NCI-H2107 treated with DMSO at 0.1 percent for 48 hours (cell line): Measurements from ENCODE around the gene CCL11.
"Not testable (repeated sequence)": the region's sequence is repeated elsewhere in the genome, so short reads cannot be mapped to it uniquely, and the experiment has no call there.

ENCODE experiments used
- DNase-seq: peaks from one replicate; lab custom pipeline; 2025; ENCODE audit not compliant: unreplicated experiment; lab: John Stamatoyannopoulos, UW

CCL11 gene

DNA sequence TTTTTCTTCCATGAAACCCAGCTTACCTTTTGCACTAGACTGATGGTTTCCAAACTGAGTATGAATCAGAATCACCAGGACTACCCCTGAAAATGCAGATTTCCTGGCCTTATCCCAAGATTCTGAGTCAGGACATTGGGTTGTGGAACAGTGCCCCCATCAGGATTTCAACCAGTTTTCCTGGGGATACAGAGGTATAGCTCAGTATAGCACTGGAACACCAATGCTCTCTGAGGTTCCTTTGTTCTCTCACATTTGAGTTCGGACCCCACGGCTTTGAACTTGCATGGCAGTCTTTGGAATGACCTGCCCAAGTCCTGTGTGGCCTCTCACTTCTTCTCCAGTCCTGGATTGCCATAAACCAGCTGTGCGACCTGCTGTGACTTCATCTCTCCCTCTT, 20.9 kb downstream of the CCL11 start:
- DNase-seq: no peak

DNA sequence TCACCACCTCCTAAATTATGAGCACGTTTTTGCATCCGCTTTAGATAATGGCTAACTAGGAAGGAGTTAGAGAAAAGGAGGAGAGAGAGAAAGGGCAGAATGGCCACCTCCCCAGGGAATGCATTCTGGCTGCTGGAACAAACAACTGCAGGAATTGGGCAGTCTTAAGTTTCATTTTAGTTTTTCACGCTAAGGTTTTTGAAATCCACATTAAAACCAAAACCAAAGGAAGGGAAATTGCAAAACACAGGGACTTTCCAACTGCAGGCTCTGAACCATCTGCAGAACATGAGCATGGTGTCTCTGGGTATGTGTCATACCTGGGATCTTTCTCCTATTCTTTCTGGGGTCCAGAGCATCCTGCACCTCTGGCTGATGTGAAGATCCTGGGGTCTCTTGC, 21.6 kb downstream of the CCL11 start:
- no peak for DNase-seq

DNA sequence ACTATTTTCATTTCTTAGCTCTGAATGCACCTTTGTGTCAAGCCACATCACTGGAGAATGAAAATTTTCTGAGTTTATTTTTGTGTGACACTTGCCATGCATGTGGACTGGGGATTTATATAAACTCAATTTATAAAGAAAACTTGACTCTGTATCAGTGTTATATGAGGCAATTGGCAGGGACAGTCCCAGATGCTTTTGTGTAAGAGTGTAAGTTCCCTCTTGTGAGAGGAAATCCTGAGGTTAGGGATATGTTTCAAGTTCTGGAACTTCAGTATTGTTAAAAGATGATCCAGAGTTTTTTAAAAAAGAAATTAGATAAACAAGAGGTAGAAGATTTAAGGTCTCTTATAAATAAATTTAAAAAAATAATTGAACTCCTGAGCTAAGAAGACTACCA, 22.8 kb downstream of the CCL11 start:
- no peak for DNase-seq

DNA sequence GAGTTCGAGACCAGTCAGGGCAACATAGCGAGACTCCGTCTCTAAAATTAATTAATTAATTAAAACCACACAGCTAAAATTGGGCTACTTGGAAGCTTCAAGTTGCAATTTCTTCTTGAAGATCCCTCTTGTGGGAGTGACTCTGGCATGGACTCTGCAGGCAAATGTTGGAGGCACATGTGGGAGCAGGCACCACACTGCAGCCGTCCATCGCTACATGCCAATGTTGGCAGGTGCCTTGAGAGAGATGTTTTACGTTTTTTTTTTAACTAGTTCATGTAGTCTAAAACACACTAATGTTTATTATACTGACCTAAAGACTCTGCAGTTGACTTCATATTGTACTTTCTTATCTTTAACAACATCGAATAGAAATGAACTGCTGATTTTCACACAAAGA, 25.7 kb downstream of the CCL11 start:
- DNase-seq: no peak

DNA sequence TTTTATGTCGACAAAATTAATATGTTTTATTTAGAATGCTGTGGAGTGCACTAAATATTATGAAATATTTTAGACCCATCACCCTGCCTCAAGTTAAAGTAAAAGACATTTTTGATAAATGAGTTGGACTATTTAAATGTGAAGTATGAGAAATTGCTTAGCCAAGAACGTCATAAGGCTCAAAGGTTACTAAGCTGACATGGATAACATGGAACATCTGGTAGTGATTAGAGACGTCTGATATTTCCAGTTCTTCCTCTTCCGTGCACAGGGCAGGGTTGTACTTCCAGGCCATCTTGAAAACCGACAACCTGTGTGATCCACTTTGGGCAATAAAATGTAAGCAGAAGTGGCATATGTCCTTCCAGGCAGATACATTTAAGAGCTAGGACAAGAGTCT, 26.5 kb downstream of the CCL11 start:
- no peak for DNase-seq

DNA sequence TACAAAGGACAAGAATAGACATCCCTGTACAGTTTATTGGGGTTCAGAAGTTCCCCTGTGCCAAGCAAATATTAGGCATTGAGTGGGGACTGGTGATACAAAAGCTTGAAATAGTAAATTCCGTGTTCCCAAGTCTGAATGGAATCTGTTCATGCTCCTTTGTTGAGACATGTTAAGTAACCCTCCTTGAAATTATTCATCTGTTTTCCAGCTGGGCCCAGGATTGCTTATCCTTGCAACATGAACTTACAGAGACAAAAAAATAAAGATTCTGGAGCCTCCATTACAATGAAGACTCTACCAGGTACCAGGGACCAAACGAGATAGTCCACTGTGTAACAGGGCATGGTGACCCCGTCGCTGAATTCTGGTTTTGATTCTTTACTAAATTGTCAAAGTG, 27.6 kb downstream of the CCL11 start:
- DNase-seq: no peak

DNA sequence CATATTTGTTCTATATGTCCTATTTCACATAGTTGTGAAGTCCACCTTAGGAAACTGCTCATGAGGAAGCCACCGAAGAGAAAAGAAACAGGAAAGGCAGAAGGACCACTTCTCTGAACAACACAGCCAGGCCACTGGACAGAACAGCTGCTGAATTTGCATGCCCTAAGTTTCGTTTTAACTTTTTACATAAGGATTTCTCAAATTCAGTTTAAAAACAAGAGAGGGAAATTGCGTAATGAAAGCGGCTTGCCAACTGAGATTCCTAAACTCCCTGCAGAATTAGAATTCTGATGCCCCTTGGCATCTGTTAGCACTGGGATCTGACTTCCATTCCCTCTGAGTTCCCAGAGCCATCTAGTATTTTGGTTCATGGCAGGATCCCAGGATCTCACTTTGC, 28.7 kb downstream of the CCL11 start:
- no peak for DNase-seq

DNA sequence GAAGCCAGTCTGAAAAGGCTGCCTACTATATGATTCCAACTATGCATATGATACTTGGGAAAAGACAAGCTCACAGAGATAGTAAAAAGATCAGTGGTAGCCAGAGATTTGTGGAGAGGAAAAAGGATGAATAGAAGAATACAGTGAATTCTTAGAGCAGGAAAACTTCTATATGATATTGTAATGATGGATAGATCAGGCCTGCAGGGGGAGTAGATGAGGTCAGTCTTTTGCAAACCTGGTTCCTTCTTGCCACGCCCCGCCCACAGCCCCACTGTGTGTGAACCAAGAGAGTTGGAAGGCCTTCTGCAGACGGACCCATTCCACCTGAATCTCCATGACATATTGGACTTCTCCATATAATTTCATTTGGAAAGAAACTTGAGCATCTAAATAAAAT, 32.9 kb downstream of the CCL11 start:
- DNase-seq: no peak

DNA sequence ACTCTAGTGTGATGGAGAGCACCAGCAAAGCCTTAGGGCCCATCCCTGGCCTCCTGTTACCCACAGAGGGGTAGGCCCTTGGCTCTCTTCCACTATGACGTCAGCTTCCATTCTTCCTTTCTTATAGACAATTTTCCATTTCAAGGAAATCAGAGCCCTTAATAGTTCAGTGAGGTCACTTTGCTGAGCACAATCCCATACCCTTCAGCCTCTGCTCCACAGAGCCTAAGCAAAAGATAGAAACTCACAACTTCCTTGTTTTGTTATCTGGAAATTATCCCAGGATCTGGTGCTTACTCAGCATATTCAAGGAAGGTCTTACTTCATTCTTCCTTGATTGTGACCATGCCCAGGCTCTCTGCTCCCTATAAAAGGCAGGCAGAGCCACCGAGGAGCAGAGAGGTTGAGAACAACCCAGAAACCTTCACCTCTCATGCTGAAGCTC, 33.5 kb downstream of the CCL11 start, which contains the start of gene CCL8:
Gene CCL8 (plus strand): TSS at position 397 of the 445 bp plus-strand sequence. CDS start 67 bp downstream, outside the sequence.
- DNase-seq: no peak

DNA sequence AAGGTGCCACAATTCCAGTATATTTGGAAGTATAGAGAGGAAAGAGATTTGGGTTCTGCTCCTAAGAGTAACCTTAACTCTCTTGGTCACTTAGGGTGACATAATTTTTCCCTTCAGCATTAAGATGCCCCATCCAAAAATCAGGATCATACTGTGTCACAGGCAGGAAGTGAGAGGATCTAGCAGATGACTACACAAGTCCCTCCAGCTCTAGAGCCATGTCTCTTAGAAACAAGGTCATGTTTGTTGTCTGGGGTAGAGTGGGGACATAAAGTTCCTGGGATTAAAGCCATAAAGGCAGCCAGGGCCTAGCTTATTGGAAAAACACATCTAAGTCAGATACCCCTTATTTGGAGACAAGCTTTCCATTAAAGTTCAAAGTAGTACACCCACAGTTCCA, 36.4 kb downstream of the CCL11 start:
- DNase-seq: no peak

DNA sequence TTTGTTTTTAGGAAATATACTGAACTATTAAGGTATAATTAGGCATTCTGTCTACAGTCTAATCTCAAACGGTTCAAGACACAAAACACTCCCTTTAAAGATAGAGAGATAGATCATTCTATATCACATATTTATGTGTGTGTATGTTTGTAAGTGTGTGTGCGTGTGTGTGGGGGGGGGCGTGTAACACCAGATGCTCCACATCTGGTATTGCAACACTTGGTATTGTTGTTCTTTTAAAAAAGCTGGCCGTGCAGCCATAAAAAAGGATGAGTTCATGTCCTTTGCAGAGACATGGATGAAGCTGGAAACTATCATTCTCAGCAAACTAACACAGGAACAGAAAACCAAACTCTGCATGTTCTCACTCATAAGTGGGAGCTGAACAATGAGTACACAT, 42.0 kb downstream of the CCL11 start:
- not testable (repeated sequence) for DNase-seq

DNA sequence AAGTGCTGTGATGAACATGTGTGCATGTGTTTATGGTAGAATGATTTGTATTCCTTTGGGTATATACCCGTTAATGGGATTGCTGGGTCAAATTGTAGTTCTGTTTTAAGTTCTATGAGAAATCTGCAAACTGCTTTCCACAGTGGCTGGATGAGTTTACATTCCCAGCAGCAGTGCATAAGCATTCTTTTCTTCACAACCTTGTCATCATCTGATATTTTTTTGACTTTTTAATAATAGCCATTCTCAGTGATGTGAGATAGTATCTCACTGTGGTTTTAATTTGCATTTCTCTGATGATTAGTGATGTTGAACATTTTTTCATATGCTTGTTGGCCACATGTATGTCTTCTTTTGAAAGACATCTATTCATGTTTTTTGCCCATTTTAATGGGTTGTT, 52.2 kb downstream of the CCL11 start:
- DNase-seq: no peak
